ENCODE data around the gene KDM3B.

DNA sequence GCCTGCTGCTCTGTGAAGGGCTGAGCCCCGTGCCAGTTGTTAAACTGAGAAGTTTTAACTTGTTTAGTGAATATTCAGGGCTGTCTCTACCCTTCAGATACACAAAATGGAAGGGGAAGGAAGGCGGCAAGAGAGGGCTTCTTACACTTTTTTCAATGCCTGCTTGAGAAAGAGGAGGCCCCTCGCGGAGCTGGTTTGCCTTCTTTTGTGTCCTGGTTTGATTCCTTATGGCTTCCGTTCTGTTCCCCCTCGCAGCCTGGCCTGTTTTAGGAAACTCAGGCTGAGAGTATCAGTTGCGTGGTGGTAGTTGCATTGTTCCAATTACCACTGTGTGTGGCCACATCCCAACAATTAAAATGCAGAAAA is 13.4 kb upstream of the KDM3B start:
- TF ChIP-seq, protein P1, sequence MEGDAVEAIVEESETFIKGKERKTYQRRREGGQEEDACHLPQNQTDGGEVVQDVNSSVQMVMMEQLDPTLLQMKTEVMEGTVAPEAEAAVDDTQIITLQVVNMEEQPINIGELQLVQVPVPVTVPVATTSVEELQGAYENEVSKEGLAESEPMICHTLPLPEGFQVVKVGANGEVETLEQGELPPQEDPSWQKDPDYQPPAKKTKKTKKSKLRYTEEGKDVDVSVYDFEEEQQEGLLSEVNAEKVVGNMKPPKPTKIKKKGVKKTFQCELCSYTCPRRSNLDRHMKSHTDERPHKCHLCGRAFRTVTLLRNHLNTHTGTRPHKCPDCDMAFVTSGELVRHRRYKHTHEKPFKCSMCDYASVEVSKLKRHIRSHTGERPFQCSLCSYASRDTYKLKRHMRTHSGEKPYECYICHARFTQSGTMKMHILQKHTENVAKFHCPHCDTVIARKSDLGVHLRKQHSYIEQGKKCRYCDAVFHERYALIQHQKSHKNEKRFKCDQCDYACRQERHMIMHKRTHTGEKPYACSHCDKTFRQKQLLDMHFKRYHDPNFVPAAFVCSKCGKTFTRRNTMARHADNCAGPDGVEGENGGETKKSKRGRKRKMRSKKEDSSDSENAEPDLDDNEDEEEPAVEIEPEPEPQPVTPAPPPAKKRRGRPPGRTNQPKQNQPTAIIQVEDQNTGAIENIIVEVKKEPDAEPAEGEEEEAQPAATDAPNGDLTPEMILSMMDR (IDR thresholded peaks at IDR 0.05; ENCODE audit: low read depth, low read length): no peak
- TF ChIP-seq POLR2A (IDR thresholded peaks at IDR 0.05; ENCODE audit: extremely low read depth, insufficient read length) (no peak), MYC (IDR thresholded peaks at IDR 0.05; ENCODE audit: low read depth, low read length) (no peak)

Data from NB4 (cell line).